DMS53 (cell line): ENCODE data around the gene UBAC1.
A peak's percentile ranks its signal among the peaks of the same experiment; 100 is the strongest.

Source experiments
- DNase-seq: peaks from one replicate; lab custom pipeline; 2025; lab: John Stamatoyannopoulos, UW

UBAC1 gene

GRCh38 chr9:135993765-135994500 lies 32.8 kb upstream of the UBAC1 start:
- DNase-seq = peak; percentile 40

DNA sequence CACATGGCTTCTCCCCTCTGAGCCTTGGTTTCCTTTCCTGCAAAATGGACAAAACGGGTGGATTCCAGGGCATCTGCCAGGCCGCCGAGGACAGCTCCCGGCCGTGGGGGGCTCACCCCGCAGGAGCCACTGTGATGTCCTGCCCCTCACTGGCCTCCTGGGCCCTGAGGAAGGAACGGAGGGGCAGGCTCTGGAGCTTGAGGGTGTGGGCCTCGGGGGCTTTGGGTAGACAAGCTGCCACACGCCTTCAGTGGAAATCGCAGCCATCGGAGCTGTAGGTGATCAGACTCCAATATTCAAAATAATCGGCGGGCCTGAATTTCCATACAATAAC lies 32.2 kb upstream of the UBAC1 start:
- DNase-seq = no peak

DNA sequence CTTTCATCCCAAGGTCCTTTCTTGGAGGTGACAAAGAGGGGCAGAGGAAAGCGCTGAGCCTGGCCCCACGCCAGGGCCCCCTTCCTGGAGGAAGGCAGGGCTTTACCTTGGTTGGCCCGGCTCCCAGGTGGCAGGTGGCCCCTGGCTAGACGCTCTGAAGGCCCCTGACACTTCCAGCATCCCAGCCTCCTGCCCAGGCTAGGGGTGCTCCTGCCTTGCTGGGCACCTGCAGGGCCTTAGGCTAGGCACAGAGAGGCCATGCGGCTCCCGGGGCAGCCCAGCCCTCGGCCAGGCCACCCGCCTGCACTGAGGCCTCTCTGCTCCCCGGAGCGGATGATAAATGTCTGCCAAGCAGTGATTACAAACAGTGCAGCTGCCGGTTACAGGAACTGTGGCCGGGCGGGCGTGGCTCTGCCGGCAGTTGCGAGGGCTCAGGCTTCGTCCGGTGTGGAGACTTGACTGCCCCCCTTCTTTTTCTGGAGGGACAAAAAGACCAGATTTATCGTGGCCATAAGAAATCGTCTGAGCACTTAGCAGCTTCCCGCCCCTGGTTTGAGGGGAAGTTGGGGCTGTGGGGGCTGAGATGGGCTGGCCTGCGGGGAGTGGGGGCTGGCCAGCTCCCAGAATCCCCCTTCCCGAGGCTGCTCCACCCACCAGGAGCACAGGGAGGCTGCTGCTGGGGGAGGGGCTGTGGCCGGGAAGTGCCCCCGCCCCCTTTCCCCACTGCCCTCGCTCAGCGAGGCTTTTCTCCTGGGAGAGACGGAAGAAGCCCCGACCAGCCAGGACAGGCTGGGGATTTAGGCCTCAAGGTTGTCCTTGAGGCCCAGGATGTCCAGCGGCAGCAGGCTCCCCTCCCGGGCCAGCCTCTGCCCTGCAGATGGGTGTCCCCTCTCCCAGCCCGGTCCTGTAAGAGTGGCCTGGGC lies 31.6 kb upstream of the UBAC1 start:
- DNase-seq = peak; percentile 89

DNA sequence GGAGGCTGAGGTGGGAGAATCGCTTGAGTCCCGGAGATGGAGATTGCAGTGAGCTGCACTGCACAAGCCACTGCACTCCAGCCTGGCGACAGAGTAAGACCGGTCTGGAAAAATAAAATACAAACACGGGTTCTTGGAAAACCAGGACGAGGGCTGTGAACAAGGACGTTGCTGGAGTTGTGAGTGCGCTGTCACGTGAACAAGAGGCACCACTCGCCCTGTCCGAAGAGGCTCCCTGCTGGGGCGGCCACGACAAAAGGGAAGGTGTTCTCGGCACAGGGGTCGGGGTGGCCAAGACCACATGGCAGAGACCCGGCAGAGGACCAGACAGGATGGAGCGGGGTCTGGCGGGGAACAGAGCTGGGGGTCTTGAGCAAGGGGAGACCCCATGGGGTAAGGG lies 30.6 kb upstream of the UBAC1 start:
- DNase-seq = peak; percentile 75

DNA sequence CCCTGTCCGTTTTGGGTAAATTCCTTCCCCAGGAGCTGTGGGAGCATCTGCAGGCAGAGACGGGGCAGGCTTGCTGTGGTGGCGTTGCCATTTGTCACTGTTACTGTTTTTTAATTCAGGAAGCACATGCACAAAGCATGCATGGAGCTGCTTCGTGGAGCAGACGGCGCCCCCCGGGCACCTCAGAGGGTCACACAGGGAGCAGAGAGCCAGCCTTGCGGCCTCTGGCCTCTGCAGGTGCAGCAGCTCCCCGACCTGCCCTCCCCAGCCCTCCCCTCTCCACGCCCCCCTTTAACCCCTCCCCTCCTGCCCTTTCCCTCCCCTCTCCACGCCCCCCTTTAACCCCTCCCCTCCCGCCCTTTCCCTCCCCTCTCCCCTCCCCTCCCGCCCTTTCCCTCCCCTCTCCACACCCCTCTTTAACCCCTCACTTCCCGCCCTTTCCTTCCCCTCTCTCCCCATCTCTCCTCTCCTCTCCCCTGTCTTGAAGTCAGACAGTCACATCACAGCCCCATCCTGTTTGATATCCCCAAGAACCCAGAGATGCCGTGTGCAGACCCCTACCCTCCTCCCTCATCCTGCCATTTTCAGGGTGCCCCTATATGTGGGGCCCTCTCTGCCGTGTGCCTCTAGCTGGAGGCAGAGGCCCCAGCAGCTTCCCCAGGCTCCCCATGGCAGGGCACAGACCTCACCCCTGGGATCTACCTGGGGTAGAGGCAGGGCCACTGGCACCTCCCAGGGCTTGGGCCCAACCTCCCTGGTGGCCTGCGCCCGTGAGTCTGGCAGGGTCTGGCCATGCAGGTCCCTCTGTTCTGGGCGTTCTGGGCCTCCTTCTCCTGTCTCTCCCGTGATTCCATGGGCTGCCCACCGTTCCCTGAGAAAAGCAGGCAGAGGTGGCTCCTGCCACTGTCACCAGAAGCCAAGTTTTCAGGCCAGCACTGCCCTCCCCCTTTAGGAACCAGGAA lies 29.6 kb upstream of the UBAC1 start:
- peak; percentile 97 for DNase-seq

DNA sequence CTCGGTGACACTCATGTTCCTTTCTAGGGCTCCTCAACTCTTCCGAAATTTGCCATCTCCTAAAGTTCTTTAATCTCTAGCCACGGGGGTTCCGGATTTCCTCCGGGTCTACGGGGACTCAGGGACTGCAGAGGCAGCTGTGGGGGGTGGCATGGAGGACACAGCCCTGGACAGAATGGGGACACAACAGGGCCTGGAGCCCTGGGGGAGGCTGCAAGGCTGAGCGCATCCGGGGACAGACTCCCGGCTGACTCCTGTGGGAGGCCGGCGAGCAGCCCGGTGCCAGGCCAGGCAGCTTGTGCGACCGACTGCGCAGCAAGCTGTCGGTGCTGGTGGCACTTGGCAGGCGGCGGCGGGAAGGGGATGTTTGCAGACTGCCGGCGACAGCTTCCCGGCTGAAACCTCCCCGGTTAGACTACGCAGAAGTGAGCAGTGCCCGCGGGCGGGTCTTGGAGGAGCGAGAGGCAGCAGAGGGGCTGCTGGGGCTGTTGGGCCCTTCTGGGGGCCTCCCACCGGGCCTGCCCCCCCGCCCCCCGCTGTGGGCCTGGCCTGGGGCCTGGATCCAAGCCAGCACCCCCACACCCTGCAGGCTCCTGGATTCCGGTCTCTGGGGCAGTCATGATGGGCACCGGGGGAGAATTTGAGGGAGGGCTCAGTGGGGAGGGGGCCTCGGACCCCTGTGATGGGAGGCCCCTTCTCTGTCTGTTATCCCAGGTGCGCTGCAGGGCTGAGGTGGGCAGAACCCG lies 28.7 kb upstream of the UBAC1 start:
- DNase-seq = peak; percentile 85

GRCh38 chr9:135989157-135989556 lies 28.0 kb upstream of the UBAC1 start:
- DNase-seq = no peak

GRCh38 chr9:135988493-135988892 lies 27.3 kb upstream of the UBAC1 start:
- no peak for DNase-seq

- no peak for DNase-seq
These were observed 26.7 kb upstream of the UBAC1 start for GRCh38 chr9:135987838-135988404.

DNA sequence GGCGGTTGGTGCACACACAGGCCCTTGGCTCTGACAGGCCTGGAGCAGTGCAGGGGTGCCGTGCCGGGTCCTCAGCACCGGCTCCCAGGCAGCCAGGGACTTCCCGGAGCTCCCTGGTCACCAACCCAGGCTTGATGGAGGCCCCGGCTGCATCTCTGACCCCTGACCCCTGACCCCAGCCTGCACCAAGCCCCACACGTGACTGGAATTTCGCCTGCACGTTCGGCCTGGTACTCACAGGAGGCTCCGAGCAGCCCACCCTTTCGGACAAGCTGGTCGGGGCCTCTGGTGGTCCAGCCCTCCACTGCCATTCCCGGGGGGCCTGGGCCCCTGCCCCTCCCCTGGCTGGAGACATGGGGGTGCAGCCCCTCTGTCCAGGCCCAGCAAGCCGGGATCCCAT lies 25.4 kb upstream of the UBAC1 start:
- no peak for DNase-seq

GRCh38 chr9:135985889-135986288 lies 24.7 kb upstream of the UBAC1 start:
- no peak for DNase-seq

- DNase-seq = no peak
These were observed 24.2 kb upstream of the UBAC1 start for GRCh38 chr9:135985459-135985774.

DNA sequence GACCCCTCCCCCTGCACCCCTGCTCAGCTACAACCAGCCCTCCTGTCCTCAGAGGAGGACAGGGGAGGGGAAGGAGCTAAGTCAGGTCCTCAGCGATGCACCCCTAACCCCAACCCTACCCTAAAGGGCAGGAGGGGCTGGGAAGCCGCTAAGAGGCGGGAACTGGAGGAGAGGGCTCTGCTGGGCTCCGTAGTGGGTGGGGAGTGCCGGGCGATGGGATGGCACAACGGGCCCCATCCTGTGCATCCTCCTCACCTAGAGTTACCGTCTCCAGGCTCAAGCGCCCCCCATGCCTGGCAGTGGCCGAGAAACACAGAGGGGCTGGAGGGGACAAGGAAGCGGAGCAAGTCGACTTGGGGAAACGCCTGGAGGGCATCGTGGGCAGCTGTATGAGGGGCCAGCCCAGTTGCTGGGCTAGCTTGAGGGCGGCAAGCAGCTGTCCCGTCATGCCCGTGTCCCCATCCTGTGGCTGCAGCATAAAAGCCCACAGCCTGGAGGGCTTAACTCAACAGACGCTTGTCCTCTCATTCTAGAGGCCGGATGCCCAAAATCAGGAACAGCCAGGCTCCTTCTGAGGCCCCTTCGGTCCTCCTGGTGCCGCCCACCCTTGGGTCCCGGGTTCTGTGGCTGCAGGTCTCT lies 23.0 kb upstream of the UBAC1 start:
- no peak for DNase-seq

- no peak for DNase-seq
These were observed 22.3 kb upstream of the UBAC1 start for GRCh38 chr9:135983208-135984071.

GRCh38 chr9:135982499-135983207 lies 21.5 kb upstream of the UBAC1 start:
- DNase-seq = peak; percentile 25

GRCh38 chr9:135980926-135981630 lies 19.9 kb upstream of the UBAC1 start:
- DNase-seq = peak; percentile 19

DNA sequence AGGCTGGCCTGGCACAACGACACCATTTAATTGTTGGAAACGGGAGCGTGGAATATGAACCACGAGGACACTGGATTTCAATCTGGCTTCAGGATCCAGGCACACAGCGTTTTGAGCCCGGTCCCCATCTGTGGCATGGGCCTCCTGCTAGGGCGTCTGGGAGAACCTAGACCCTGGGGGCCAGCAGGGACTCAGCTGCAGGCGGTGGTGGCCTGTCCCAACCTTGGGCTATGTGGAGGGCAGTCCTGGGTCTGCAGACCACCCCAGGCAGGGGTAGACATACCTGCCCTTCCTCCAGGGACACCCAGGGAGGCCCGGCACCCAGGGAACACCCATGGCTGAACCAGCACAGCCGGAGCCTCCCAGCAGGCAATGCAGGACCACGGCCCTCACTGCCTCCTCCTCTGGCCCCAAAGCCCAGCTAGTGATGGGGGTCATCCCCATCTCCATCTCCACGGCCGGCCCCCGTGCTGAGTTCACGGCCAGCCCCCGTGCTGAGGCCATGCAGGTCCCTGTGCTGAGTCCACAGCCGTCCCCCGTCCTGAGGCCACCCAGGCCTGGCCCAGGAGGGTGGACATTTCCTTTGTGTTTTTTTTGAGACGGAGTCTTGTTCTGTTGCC lies 18.5 kb upstream of the UBAC1 start:
- DNase-seq = no peak
